COLO829 (cell line): Measurements from ENCODE around the gene ARHGAP5.

Experiments
- DNase-seq: peaks from one replicate; pipeline ENCODE4 v3.0.0; 2012; ENCODE audit warnings: low spot score

ARHGAP5 gene

DNA sequence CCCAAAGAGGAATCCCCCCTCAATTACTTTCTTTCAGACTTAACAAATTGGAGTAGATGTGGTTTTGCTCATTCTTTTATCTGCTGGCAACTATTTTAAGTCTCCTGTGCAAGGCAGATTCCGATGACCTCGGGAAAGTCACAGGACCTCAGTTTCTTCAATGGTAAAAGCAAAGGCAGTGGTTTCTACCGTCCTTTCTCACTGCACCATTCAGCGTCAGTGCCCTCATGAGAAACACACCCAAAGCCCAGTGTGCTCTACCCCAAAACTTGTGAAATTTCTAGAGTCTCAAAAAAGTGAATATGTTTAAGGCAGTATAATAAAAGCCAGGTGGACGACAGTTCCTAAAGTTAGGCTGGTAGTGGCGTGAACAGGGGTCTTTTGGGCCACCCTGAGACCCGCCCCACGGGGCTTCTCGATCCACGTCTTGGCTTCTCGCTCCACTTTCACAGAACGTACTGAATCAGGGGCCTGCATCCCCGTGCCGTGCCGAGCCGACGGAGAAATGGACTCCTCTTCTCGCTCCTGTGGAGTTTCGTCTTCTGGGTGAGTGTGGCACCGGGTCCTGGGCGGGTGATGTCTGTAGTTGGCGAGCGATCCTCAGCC is 1.3 kb upstream of the ARHGAP5 start:
- peak; percentile 22 for DNase-seq

DNA sequence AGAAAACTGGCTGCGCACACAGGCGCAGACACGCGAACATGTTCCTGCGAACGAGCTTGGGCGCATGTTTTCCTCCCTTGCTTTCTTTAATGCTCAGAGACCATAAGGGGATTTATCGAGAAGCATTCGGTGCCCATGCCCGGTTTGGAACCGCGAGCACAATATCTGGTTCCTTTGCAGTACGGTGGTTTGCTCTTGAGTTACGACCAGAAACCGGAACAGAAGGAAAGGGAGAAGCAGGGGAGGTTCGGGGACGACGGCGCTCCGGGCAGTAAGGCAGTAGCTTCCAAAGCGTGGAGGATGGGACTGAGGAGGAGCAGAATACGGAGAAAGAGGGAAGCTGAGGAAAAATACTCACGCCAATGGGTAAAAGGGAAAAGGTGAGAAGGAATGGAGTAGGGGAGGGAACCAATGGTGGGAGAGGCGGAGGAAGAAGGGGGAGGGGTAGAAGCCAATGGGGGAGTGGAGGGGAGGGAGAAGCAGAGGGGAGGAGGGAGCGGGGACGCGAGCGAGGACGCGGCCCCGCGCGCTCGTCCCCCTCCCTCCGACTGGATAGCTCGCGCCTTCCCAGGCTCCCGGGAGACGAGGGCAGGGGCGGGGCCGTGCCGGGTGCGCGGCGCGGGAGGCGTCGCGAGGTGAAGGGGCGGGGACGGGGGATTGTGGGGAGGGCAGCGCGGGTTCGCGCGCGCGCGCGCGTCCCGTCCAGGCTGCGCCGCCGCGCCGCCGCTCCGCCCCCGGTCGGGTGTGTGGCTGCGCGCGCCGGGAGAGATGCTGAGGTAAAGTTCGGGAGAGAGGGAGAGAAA is 625 bp upstream of the ARHGAP5 start:
- peak; percentile 90 for DNase-seq

DNA sequence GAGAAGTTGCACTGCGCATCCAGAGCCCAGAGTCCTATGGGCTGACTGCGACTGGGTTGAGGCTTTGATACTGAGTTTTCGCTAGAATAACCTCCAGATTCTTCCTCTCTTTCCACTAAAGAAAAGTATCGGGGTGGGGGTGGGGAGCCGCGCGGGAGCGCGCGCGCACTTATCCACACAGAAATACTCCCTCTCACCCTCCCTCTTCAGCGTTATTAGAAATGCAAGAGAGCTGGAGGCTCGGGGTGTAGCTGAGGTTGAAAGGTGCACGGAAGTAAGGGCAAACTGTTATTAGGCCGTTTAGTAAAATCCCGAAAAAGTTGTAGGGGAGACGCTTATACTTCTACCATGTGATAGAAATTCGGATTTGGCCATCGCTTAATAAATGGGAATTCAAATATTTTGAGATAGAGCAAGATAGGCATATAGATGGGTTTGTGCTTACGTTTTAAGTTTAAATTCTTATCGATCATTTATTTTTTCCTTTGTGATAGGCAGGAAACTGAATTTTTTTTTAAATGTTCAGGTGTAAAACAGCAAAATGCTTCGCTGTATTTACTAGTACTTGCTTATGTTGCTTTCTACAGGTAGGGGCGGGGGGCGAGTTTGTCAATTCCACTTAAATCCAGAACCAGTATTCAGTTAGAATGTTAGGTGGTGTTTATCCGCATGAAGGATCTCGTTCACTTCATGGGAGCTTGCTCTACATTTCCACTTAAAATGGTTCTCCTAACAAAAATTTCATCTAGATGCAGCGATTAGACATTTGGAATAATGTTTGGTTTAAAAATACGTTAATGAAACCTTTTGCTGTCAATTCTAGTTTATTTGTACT is 1.1 kb downstream of the ARHGAP5 start:
- no peak for DNase-seq

DNA sequence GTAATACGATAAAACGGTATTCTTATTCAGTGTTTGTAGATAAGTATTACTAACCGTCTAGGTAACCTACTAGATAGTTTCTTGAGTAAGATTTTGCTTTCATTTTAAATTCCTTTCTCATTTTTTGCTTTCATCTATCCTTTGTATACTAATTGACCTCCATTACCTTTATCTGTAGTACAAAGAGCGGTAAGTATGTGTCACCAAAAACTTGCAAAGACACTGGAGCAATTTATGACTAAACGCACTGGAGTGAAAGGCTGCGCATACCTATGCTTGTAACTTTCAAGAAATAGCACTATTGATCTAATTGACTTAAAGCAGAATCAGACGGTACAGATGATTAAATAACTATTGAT is 1.7 kb downstream of the ARHGAP5 start:
- DNase-seq = no peak

DNA sequence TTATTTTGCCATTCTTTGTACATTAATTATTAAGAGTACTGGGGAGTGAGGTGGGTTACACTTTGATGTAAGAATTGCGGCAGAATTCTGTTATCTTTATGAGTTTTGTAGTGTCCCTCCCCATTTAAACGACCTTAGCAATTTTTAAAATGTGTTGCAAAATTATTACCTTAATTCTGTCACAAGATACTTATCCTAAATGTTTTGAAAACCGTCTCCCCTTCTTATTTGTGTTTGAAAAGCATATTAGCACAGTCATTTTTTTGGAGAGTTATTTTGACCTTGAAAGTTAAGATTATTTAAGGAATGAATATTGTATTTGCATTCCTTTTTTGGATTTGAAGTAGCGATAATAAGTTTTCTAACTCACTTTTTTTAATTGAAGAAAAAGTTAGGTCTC is 2.2 kb downstream of the ARHGAP5 start:
- DNase-seq = no peak

DNA sequence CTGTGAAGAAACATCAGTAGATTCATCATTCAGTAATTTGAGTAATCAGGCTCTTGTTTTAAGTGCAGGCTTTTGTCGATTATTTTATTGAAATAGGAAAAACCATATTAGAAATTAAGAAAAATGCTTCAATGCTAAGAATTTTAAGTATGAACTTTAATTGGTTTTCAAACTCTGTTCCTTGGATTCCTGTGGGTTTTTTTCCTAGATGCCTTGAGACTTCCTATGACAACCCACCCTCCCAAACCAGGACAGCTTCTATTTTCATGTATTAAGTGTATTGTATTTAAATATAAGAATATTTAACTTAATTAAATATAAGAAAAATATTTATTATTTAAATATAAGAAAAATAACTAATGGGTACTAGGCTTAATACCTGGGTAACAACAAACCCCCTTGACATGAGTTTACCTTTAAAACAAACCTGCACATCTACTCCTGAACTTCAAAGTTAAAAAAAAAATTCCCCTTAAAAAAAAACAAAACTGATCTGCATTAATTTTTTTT is 3.0 kb downstream of the ARHGAP5 start:
- DNase-seq = no peak

DNA sequence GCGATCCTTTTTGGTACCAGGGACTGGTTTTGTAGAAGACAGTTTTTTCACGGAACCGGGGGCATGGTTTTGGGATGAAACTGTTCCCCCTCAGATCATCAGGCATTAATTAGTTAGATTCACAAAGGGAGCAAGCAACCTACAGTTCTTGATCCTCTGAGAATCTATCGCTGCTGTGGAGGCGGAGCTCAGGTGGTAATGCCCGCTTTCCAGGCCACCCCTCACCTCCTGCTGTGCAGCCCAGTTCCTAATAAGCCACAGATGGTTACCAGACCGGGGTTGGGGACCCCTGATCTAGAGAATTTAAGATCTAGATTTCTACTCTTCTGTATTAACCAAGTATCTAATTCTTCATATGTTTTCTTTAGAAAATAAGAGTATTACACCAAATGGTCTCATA is 4.8 kb downstream of the ARHGAP5 start:
- DNase-seq = no peak

DNA sequence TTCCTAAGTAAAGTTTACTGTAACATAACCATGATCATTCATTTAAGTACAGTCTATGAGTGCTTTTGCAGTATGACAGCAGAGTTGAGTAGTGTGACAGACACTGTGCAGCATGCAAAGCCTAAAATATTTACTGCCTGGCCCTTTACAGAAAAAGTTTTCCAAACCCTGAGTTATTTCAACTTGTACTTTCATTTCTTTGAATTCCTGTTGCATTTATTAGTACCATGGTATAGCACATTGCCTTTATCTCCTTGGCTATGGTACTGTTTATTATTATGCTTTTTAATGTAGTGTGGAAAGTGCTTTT is 6.2 kb downstream of the ARHGAP5 start:
- no peak for DNase-seq

DNA sequence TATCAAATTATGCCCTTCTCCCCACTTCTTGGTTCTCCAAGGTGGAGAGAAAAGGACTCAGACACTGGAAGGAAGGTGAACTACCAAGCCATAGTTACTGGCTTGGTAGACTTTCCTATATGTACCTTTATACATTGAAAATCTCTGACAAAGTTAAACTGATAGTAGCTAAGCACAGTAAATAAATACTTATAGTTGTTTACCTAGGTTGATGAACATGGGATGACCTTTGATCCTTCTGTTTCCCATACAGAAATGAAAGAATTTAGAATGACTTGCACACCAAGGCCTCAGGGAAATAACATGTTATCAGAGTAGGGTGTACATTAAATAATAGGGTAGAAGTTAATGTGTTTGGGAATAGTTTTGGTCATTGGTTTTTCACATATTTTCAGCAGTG is 6.7 kb downstream of the ARHGAP5 start:
- no peak for DNase-seq

DNA sequence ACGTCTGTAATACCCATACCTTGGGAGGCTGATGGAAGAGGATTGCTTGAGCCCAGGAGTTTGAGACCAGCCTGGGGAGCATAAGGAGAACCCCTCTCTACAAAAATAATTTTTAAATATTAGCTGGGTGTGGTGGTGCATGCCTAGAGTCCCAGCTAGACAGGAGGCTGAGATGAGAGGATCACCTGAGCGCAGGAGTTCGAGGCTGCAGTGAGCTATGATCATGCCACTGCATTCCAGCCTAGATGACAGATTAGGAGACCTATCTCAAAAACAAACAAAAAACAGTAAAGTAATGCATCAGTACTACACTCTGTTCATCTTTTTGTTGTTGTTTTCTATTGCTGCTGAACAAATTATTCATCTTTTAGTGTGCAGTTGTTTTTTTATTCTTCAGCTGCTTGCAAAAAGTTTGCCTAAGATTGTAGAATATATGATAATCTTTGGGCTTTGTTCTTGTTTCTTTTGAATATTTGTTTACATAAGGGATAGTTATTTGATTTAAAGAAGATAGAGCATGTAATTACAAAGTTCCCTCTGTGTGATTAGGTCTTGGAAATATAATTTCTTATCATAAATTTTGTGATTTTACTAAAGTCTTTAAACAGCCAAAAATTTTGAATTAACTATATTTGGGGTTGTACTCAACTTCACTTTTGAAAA is 8.2 kb downstream of the ARHGAP5 start:
- no peak for DNase-seq

DNA sequence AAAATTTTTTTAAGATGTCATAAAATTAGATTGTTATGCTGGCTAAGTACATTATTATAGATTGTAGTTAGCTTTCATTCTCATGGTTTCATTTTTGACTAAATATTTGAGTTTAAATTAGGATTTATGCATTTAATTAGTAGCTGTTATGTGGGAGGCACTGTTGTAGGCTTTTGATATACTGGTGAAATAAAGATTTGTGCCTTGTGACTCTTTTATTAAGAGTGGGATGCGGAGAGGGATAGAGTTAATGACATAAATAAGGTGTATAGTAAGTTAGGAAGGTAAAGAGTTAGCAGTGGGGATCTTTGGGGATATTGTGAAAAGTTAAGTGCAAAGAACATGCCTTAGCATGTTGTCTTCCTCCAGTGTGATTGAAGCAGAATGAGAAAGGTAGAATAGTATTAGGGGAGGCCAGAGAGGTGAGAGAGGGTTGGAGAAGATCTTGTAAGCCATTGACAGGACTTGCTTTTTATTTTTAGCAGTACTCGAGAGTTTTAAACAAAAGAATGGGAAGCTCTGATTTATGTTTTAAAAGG is 8.8 kb downstream of the ARHGAP5 start:
- no peak for DNase-seq

DNA sequence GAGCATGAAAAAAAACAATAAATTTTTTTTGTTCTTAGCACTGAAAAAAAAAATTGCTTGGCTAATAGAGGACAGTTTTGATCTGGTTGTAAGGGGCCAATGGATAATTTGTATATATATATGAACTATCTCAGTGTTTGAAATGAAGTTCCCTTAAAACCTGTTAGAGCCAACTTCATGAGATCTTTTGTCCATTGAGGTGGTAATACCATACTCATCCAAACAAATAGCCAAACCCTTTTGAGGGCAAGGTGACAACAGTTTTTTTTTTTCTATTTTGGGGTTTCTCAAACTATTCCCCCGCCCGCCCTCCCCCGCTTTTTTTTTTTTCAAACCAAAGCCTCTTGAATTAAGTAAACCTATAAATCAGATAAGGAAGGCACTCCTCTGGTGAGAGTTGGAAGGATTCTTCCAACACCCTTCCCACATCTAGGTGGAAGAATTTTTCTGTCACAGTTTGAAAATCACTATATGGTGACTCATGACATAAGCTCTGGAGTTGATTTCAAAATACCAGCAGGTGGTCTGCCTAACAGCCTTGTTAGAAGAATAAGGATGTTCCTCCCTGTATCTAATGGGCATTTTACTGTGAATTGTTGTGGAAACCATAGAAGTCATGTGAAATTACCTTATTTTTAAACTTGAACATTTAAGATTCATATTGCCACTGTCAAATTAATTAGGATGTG is 10.2 kb downstream of the ARHGAP5 start:
- peak; percentile 28 for DNase-seq

DNA sequence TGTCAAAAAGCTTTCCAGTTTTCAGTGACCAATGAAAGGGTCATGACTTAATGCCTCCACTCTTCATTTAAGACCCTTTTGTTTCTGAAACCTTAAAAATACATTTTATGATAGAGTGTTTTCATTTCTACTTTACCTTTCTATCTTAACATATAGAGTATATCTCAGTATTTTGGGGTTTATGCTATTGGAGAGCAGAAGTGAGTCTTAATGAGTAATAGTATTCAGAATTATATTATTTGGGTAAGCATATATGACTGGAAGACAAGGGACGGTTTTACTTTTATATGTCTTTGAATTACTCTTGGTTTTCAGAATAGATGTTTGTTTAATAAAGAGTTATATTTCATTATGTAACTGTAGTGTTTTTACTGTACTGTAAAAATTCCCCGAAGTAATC is 10.8 kb downstream of the ARHGAP5 start:
- DNase-seq = no peak

DNA sequence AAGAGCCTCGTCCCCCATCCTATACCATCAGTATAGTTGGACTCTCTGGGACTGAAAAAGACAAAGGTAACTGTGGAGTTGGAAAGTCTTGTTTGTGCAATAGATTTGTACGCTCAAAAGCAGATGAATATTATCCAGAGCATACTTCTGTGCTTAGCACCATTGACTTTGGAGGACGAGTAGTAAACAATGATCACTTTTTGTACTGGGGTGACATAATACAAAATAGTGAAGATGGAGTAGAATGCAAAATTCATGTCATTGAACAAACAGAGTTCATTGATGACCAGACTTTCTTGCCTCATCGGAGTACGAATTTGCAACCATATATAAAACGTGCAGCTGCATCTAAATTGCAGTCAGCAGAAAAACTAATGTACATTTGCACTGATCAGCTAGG is 13.6 kb downstream of the ARHGAP5 start:
- no peak for DNase-seq

DNA sequence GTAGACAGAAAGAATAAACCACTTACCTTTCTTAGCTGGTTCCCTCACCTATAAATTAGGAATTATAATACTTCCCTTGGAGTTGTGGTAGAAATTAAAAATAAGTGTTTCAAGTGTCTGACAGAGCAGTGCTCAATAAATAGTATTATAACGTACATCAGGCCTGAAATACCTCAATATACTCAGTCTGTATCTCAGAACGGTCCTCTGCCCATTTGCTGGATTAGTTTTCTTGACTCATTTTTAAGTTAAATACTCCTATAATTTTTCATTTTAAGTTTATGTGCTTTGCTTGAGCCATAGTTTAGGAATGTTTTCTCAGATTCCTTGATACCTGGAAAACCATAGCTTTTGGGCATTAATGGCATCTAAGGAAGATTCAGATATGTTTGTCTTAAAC is 22.4 kb downstream of the ARHGAP5 start:
- no peak for DNase-seq

DNA sequence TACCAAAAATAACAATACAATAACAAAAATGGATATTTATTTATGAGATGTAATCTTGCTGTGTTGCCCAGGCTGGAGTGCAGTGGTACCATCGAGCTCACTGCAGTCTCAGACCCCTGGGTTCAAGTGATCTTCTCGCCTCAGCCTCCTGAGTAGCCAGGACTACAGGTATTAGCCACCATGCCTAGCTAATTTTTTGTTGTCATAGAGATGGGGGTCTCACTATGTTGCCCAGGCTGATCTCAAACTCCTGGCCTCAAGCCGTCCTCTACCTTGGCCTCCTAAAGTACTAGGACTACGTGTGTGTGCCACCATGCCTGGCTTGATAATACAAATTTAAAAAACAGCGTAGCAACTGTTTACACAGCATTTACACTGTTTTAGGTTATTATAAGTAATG is 23.1 kb downstream of the ARHGAP5 start:
- DNase-seq = no peak

DNA sequence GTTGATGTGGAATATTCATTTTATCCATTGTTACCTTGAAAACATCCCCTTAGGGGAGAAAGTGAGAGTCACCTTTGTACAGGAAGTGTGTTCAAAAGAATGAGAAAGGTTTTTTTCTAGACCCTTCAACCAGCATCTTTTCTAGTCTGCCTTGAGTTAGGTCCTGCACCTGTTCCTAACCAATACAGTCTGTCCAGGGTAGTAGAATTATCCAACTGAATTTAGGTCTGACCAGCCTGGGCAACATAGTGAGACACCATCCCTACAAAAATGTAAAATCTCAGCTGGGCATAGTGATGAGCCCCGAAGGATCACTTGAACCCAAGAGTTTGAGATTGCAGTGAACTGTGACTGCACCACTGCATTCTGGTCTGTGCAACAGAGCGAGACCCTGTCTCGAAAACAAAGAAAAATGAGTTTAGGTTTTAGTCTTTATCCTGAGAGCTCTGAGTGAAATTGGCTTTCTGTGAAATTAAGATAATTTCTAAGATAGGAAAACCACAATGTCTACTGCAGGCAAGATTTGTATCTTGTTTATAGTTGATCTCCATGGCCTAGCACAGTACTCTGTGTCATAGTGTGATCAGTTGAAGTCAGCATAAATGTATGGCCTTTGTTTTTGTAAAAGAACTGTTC is 25.2 kb downstream of the ARHGAP5 start:
- peak; percentile 13 for DNase-seq

DNA sequence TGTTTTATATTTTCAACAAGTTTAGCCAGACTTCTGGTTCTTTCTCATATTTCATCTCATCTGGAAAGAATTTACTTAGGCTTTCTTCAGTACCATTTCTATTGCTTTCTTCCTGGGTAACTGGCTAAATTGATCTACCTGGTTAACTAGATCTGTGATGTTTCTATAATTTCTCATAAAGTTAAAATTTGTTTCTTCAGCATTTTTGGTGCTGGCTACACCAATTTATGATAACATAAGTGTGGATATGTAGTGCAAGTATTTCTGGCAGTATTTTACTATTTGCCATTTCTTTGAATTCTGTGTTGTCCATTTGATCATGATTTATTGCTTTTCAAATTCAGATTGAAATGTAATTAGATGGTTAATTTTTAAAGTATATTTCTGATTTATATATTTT is 25.9 kb downstream of the ARHGAP5 start:
- DNase-seq = no peak

DNA sequence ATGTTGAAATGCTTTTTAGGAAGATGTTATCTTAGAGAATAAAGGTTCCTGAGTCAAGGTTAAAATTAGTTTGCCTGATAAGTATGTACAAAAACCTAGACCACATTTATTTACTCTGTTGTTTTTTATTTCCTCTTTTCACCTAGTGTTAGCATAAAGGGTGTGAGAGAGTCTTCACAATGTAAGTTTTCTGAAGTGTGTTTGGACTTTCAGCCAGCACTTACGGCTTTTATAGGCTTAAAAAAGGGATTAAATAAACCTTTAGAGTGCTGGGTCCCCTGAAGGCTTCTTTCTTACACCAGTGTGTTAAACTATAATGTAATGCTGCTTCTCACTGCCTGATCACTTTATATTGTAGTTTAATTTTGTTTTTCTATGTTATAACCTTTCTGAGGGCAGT is 27.2 kb downstream of the ARHGAP5 start:
- no peak for DNase-seq

DNA sequence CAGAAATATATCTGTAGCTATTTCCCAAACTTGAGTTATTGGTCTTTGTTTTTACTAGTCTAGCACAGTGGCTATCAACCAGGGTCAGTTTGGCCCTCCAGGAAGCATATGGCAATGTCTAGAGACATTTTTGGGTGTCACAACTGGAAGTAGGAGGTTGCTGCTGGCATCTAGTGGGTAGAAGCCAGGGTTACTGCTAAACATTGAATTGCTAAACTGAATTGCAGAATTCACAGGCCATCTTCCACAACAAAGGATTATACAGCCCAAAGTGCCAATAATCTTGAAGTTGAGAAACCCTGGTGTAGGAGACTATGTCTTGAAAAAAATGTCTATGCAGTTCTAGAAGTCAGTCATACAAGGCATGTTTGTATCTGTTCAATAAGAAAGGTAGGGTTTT is 27.7 kb downstream of the ARHGAP5 start:
- DNase-seq = no peak
